Measurements from ENCODE around the gene APOM. TPM values are rescaled to one million over a fixed set of nuclear protein-coding genes. Genes with fewer than 3 reads are reported as not detected.

APOM gene
- total and polyA plus RNA-seq, 2 donors from 2014 or later, result 4.6 to 154 TPM

GRCh38 chr6:31636698-31637596 lies 18.7 kb upstream of the APOM start:
- intact Hi-C loops (cut with DNase I), result no loop called here
- Histone ChIP-seq H3K4me3 (ENCODE audit: low read length in 3 of 3) (no peak overlapping the region), H3K27me3 (ENCODE audit: control insufficient read depth, insufficient read depth, low read length) (no peaks in the 10 kb centered on the region), H3K9me3 (ENCODE audit: control insufficient read depth in 2 of 3, insufficient read depth in 1 of 3, low read length in 3 of 3) (no peaks in the 10 kb centered on the region), H3K4me1 (ENCODE audit: control insufficient read depth in 2 of 3, insufficient read depth in 2 of 3, low read depth in 1 of 3, low read length in 3 of 3) (no peaks in the 10 kb centered on the region), H3K27ac (ENCODE audit: low read depth in 2 of 2, low read length in 2 of 2) (no peak overlapping the region), H3K36me3 (ENCODE audit: control insufficient read depth in 2 of 3, insufficient read depth in 3 of 3, low read length in 3 of 3) (peaks cover 6 to 81% (median 44%) of the 10 kb centered on the region in 3 donors), H3K9ac (ENCODE audit: low read length in 3 of 3) (no peak overlapping the region)
- DNase-seq, result peak in 1 of 5 donors; percentile 76
- TF ChIP-seq CTCF (IDR thresholded peaks at IDR 0.05; ENCODE audit: borderline replicate concordance, extremely low read depth, insufficient read depth), result no peak
- FAIRE-seq, result no peak

DNA sequence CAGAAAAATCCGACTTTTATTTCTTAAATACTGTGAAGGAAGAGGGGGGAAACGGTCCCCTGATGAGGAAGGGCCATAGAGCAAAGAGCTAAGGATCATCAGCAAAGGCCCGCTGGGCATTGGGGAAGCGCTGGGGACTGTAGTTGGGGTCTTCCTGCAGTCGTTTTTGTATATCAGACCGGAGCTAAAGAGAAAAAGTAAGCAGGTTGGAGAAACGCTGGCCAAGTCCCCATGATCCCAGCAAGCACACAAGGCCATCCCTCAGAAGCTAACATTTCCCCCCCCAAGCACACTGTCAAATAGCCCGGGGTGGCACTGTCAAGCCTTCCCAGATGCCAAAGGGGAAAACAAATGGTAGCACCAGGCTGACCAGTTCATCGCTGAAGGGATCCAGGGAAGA lies 16.7 kb upstream of the APOM start:
- Histone ChIP-seq H3K9ac (ENCODE audit: low read length in 3 of 3) (no peak overlapping the region), H3K27me3 (ENCODE audit: control insufficient read depth, insufficient read depth, low read length) (no peaks in the 10 kb centered on the region), H3K4me3 (ENCODE audit: low read length in 3 of 3) (no peak overlapping the region), H3K27ac (ENCODE audit: low read depth in 2 of 2, low read length in 2 of 2) (no peak overlapping the region), H3K9me3 (ENCODE audit: control insufficient read depth in 2 of 3, insufficient read depth in 1 of 3, low read length in 3 of 3) (no peaks in the 10 kb centered on the region), H3K36me3 (ENCODE audit: control insufficient read depth in 2 of 3, insufficient read depth in 3 of 3, low read length in 3 of 3) (peaks cover 3 to 85% (median 54%) of the 10 kb centered on the region in 3 donors), H3K4me1 (ENCODE audit: control insufficient read depth in 2 of 3, insufficient read depth in 2 of 3, low read depth in 1 of 3, low read length in 3 of 3) (no peaks in the 10 kb centered on the region)
- intact Hi-C loops (cut with DNase I), result no loop called here
- no peak for DNase-seq
- no peak for TF ChIP-seq CTCF (IDR thresholded peaks at IDR 0.05; ENCODE audit: borderline replicate concordance, extremely low read depth, insufficient read depth)
- no peak for FAIRE-seq

GRCh38 chr6:31639449-31639861 lies 16.2 kb upstream of the APOM start:
- Histone ChIP-seq H3K36me3 (ENCODE audit: control insufficient read depth in 2 of 3, insufficient read depth in 3 of 3, low read length in 3 of 3) (peaks cover 5 to 85% (median 54%) of the 10 kb centered on the region in 3 donors), H3K9ac (ENCODE audit: low read length in 3 of 3) (no peak overlapping the region), H3K9me3 (ENCODE audit: control insufficient read depth in 2 of 3, insufficient read depth in 1 of 3, low read length in 3 of 3) (no peaks in the 10 kb centered on the region), H3K27me3 (ENCODE audit: control insufficient read depth, insufficient read depth, low read length) (no peaks in the 10 kb centered on the region), H3K27ac (ENCODE audit: low read depth in 2 of 2, low read length in 2 of 2) (no peak overlapping the region), H3K4me1 (ENCODE audit: control insufficient read depth in 2 of 3, insufficient read depth in 2 of 3, low read depth in 1 of 3, low read length in 3 of 3) (no peaks in the 10 kb centered on the region), H3K4me3 (ENCODE audit: low read length in 3 of 3) (no peak overlapping the region)
- no peak for TF ChIP-seq CTCF (IDR thresholded peaks at IDR 0.05; ENCODE audit: borderline replicate concordance, extremely low read depth, insufficient read depth)
- intact Hi-C loops (cut with DNase I), result no loop called here
- FAIRE-seq, result no peak
- DNase-seq, result no peak
